ENCODE results near the gene SEC14L3. TPM values are rescaled to one million over a fixed set of nuclear protein-coding genes. Genes with fewer than 3 reads are reported as not detected.

The SEC14L3 gene
- total and polyA plus RNA-seq, 2 of the 13 experiments (the other 11 are each of a cell fraction or from before 2014, with no cell fraction given), result not detected

DNA sequence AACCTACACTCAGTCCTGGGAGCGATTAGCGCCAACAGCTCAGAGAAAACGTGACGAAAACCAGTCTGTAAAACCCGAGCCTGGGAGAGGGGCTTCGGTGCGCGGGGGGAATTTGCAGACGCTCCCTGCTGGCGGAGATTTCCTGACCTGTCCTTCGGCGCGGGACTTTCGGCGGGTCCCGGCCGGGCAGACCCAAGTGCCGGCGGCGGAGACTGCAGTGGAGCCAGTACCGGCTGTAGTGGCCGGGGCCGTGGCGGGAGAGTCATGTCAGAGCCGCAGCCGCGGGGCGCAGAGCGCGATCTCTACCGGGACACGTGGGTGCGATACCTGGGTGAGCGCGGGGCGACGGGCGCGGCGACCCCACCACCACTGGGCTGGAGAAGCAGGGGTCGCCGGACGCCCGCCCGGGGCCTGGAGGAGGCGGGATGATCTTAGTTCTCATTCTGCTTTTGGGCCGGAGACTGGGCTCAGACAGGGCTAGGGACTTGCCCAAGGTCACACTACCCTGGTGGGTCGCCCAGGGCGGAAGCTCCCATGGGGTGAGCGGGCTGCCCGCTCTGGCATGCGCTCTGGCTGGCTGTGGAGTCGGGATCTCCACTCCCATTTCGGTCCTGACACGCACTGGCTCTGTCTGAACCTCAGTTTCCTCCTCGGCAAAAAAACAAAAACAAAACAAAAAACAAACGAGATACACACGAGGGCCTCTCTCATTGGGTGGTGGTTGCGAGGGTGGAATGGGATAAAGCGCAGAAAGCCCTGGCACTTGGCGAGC lies 46.0 kb downstream of the SEC14L3 start, which contains the start of gene MTFP1 (continued):
- no peak for TF ChIP-seq ZNF101 (CRISPR knock-in tag; IDR thresholded peaks at IDR 0.05; ENCODE audit: borderline replicate concordance, low read depth)
- peak; percentile 78; the same call in 1 of the 2 replicates for TF ChIP-seq DMAP1 (CRISPR knock-in tag; IDR thresholded peaks at IDR 0.05)
- no peak for TF ChIP-seq ZC3H13 (CRISPR knock-in tag; IDR thresholded peaks at IDR 0.05)
- no peak for TF ChIP-seq ZNF629 (CRISPR knock-in tag; conservative IDR thresholded peaks at IDR 0.05)
- TF ChIP-seq, protein P1, sequence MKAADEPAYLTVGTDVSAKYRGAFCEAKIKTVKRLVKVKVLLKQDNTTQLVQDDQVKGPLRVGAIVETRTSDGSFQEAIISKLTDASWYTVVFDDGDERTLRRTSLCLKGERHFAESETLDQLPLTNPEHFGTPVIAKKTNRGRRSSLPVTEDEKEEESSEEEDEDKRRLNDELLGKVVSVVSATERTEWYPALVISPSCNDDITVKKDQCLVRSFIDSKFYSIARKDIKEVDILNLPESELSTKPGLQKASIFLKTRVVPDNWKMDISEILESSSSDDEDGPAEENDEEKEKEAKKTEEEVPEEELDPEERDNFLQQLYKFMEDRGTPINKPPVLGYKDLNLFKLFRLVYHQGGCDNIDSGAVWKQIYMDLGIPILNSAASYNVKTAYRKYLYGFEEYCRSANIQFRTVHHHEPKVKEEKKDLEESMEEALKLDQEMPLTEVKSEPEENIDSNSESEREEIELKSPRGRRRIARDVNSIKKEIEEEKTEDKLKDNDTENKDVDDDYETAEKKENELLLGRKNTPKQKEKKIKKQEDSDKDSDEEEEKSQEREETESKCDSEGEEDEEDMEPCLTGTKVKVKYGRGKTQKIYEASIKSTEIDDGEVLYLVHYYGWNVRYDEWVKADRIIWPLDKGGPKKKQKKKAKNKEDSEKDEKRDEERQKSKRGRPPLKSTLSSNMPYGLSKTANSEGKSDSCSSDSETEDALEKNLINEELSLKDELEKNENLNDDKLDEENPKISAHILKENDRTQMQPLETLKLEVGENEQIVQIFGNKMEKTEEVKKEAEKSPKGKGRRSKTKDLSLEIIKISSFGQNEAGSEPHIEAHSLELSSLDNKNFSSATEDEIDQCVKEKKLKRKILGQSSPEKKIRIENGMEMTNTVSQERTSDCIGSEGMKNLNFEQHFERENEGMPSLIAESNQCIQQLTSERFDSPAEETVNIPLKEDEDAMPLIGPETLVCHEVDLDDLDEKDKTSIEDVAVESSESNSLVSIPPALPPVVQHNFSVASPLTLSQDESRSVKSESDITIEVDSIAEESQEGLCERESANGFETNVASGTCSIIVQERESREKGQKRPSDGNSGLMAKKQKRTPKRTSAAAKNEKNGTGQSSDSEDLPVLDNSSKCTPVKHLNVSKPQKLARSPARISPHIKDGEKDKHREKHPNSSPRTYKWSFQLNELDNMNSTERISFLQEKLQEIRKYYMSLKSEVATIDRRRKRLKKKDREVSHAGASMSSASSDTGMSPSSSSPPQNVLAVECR (CRISPR knock-in tag; IDR thresholded peaks at IDR 0.05; ENCODE audit: borderline replicate concordance), result peak; percentile 89
- TF ChIP-seq, protein P2, sequence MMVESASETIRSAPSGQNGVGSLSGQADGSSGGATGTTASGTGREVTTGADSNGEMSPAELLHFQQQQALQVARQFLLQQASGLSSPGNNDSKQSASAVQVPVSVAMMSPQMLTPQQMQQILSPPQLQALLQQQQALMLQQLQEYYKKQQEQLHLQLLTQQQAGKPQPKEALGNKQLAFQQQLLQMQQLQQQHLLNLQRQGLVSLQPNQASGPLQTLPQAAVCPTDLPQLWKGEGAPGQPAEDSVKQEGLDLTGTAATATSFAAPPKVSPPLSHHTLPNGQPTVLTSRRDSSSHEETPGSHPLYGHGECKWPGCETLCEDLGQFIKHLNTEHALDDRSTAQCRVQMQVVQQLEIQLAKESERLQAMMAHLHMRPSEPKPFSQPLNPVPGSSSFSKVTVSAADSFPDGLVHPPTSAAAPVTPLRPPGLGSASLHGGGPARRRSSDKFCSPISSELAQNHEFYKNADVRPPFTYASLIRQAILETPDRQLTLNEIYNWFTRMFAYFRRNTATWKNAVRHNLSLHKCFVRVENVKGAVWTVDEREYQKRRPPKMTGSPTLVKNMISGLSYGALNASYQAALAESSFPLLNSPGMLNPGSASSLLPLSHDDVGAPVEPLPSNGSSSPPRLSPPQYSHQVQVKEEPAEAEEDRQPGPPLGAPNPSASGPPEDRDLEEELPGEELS (CRISPR knock-in tag; IDR thresholded peaks at IDR 0.05), result no peak
- TF ChIP-seq ONECUT2 (CRISPR knock-in tag; IDR thresholded peaks at IDR 0.05), result no peak
- TF ChIP-seq KLF12 (CRISPR knock-in tag; IDR thresholded peaks at IDR 0.05; ENCODE audit: borderline replicate concordance), result no peak
- no peak for TF ChIP-seq ZNF879 (CRISPR knock-in tag; IDR thresholded peaks at IDR 0.05)
- no peak for TF ChIP-seq ZNF567 (CRISPR knock-in tag; IDR thresholded peaks at IDR 0.05; ENCODE audit: borderline replicate concordance)
- TF ChIP-seq, protein P3, sequence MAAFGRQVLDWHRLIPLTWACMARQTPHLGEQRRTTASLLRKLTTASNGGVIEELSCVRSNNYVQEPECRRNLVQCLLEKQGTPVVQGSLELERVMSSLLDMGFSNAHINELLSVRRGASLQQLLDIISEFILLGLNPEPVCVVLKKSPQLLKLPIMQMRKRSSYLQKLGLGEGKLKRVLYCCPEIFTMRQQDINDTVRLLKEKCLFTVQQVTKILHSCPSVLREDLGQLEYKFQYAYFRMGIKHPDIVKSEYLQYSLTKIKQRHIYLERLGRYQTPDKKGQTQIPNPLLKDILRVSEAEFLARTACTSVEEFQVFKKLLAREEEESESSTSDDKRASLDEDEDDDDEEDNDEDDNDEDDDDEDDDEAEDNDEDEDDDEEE (CRISPR knock-in tag; IDR thresholded peaks at IDR 0.05), result 0 out of 2 replicates have a peak, but pooled peaks have one; percentile 38
- TF ChIP-seq HNF4G (IDR thresholded peaks at IDR 0.05; ENCODE audit: borderline replicate concordance, low read depth, low read length), result no peak
- TF ChIP-seq HNF4G (CRISPR knock-in tag; IDR thresholded peaks at IDR 0.05; ENCODE audit: borderline replicate concordance, low read depth), result no peak
- peak; percentile 30 for TF ChIP-seq IKZF4 (CRISPR knock-in tag; IDR thresholded peaks at IDR 0.05; ENCODE audit: borderline replicate concordance, low read depth, not compliant biosample characterization)
- TF ChIP-seq, protein P4, sequence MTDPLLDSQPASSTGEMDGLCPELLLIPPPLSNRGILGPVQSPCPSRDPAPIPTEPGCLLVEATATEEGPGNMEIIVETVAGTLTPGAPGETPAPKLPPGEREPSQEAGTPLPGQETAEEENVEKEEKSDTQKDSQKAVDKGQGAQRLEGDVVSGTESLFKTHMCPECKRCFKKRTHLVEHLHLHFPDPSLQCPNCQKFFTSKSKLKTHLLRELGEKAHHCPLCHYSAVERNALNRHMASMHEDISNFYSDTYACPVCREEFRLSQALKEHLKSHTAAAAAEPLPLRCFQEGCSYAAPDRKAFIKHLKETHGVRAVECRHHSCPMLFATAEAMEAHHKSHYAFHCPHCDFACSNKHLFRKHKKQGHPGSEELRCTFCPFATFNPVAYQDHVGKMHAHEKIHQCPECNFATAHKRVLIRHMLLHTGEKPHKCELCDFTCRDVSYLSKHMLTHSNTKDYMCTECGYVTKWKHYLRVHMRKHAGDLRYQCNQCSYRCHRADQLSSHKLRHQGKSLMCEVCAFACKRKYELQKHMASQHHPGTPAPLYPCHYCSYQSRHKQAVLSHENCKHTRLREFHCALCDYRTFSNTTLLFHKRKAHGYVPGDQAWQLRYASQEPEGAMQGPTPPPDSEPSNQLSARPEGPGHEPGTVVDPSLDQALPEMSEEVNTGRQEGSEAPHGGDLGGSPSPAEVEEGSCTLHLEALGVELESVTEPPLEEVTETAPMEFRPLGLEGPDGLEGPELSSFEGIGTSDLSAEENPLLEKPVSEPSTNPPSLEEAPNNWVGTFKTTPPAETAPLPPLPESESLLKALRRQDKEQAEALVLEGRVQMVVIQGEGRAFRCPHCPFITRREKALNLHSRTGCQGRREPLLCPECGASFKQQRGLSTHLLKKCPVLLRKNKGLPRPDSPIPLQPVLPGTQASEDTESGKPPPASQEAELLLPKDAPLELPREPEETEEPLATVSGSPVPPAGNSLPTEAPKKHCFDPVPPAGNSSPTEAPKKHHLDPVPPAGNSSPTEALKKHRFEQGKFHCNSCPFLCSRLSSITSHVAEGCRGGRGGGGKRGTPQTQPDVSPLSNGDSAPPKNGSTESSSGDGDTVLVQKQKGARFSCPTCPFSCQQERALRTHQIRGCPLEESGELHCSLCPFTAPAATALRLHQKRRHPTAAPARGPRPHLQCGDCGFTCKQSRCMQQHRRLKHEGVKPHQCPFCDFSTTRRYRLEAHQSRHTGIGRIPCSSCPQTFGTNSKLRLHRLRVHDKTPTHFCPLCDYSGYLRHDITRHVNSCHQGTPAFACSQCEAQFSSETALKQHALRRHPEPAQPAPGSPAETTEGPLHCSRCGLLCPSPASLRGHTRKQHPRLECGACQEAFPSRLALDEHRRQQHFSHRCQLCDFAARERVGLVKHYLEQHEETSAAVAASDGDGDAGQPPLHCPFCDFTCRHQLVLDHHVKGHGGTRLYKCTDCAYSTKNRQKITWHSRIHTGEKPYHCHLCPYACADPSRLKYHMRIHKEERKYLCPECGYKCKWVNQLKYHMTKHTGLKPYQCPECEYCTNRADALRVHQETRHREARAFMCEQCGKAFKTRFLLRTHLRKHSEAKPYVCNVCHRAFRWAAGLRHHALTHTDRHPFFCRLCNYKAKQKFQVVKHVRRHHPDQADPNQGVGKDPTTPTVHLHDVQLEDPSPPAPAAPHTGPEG (CRISPR knock-in tag; IDR thresholded peaks at IDR 0.05), result no peak

Data from HepG2 (cell line).